HG03095 (cell line): ENCODE data around the gene PBXIP1.

Source experiments
- ATAC-seq: cut with Tn5 transposase; IDR thresholded peaks from one replicate; pipeline ENCODE4 v1.9.1; 2021; ENCODE audit warnings: moderate library complexity; ENCODE audit not compliant: unreplicated experiment

PBXIP1 gene

DNA sequence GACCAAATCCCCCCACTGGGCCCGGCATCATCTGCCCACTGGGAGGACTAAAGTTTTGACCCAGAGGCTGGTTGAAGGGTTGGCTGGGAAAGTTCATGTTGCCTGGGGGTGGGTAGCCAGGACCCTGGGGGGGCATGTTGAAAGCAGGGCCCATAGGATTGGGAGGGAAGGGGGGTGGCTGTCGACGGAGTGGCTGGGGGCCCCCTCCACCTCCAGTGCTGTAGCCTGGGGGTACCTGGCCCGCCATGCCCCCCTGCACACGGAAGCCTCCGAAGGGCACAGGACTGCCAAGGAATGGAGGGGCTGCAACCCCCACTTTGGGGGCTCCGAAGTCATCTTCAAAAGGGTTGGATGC lies 3.5 kb upstream of the PBXIP1 start:
- ATAC-seq, result no peak

DNA sequence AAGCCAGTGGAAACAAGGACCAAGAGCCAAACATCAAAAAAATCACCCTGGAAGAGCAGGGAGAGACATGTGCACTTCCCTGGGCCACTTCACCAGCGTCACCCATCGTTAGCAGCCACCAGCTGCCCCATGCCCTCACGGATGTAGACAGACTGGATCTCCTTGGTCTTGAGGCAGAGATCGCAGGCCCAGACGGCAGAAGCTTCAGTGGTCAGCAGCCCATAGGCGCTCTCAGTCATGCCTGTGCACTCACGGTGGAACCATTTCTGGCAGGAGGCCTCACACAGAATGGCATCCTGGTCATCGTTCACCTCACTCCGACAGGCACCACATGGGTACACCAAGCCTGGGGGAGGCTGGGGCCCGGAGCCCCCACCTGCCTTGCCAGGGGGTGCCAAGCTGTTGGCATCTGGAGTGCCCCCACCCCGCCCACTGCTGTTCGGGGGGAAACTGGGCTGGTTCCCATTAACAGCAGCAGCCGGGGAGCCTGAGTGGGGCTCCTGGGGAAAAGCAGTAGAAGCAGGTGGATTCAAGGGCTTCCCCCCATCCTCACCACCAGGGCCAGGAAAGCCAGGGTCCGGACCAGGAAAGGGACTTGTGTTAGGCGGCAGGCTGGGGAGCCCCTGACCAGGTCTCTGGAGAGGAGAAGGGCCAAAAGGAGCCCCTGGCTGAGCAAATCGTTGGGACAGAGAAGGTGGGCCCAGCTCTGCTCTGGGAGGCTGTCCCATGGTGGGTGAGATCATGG lies 3.0 kb upstream of the PBXIP1 start:
- no peak for ATAC-seq

DNA sequence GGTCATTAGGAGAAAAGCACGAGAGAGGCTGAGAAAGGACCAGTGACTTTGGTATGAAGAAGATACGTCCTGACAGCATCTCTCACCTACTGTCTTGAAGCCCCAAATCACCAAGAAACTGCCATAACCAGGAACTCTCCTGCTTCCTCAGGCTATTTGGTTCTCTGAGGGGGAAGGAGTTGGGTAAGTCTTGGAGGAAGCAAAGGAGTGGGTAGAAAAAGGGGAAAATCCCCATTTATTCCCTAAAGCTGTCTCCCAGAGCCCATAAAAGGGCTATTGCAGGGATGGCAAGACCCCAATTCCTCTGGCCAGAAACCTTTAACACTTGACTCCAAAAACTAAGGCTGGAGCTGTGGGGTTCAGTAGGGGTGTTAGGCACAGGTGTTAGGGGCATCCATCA lies 2.1 kb upstream of the PBXIP1 start:
- no peak for ATAC-seq

DNA sequence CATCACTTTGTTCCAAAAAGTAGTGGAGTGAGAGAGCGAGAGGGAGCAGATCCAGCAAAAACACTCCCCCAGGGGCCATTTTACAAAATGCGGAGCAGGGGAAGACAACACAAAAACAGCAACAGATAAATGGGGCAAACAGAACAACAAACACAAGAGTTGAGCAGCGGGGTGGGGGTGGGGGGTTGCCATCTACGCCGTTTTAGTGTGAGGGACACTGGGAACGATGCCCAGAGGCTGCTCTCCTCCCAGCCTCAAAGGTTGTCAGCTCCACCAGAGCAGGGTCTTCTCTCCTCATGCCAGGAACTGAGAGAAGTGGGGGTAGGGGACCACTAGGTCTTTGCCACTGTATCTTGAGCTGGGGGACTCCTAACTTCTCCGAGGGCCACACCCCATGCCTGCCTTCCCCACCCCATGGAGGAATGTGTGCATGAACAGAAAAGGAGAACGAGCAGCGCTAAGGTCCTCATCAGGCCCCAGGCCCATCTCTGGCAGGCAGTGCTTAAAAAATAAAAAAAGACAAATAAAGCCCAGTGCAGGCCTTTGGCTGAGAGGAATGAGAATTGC lies 1.3 kb upstream of the PBXIP1 start:
- no peak for ATAC-seq

DNA sequence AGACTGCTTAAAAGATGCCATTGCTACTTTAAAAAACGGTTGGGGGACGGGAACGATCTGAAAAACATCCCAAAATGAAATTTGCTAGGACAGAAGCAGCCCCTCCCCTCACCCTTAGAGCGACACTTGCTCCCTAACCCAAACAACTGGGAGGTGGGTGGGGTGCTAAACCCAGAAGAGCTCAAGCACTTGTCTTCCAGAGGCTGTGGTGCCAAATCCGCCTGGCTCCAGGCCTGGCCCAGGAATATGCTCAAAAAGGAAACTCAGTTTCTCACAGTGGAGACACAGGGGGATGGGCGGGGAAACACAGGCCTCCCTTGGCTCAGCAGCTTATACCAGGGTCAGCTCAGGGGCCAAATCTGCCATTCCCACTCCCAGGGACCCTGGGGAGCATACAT lies 644 bp upstream of the PBXIP1 start:
- no peak for ATAC-seq

DNA sequence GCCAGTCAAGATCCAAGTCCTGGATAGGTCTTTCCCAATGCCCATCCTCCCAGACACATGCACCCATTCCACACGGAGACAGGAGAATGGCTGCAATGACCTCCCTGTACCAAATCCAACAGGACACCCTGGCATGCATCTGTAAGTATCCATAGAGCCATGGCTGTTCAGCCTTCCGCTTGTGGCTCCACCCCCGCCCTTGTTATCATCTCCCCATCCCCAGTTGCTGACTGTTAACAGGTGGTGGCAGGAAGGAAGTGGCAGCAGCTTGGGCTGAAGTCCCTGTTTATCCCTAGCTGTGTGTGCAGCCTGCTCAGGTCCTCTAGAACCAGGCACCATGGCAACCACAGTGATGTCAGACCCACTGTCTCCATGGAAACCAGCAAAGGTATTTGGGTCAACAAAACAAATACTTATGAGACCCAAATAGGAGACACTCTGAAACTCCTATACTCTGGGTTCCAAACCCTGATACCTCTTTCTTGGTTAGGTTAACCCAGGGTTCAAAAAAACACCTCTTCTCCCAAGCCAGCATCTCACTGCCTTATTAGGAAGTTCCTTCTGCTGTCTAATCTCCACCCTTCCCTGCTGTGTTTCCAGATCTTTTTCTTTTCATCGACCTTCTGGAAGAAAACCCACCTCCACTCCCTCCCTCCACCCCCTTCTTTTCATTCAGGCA lies 721 bp downstream of the PBXIP1 start:
- peak; percentile 56 for ATAC-seq

DNA sequence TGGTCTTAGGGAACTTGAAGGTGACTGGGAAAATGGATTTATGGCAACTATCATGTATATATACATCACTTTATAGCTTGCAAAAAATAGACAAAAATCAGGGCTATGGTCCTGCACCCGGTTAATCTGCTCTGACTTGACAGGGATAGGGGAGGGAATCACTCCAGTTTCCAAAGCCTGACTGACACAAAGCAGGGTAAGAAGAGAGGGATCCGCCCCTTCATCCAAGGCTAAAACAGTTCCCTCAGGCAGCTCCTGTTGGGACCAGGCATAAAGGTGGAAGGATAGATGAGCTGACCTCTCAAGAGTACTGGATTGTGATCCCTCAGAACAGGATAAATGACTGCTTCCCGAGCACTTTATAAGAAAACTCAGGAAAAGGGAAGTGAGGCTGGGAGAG lies 1.4 kb downstream of the PBXIP1 start:
- no peak for ATAC-seq

DNA sequence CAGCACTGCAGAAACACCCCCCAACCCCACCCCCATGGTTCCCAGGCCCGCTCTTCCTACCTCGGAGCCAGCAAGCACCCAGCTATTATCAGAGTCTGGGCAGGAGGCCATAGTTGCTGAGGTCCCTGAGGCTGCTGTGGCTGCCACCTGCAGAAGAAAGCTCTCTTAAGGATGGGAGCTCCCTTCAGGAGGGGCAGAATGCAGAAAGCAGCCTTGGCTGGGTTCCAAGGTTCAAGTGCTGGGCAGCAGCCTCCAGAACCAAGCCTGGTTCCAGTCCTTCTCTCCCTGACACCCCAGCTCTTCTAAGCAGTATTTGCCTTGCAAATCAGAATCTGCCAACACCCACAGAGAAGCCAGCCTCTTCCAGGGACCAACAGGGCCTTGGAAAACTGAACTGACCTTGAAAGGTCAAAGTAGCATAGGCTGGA lies 2.3 kb downstream of the PBXIP1 start:
- no peak for ATAC-seq

DNA sequence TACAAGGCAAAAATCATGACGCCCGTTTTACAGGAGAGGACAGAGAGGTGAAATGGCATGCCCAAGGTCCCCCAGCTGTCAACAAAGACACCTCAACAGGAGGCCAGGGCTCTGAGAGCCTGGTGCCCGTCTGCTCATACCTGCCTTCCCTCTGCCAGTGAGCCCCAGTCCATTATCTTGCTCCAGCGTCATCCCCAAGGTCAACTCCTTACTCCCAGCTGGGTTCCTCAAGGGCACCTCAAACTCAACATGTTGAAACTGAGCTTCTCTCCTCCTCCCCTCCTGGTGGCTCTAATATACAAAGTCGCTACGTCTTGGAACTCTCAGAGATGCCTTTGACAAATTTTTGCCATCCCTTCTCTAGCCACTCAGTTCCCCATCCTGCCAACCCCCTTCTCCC lies 3.2 kb downstream of the PBXIP1 start:
- ATAC-seq, result no peak

DNA sequence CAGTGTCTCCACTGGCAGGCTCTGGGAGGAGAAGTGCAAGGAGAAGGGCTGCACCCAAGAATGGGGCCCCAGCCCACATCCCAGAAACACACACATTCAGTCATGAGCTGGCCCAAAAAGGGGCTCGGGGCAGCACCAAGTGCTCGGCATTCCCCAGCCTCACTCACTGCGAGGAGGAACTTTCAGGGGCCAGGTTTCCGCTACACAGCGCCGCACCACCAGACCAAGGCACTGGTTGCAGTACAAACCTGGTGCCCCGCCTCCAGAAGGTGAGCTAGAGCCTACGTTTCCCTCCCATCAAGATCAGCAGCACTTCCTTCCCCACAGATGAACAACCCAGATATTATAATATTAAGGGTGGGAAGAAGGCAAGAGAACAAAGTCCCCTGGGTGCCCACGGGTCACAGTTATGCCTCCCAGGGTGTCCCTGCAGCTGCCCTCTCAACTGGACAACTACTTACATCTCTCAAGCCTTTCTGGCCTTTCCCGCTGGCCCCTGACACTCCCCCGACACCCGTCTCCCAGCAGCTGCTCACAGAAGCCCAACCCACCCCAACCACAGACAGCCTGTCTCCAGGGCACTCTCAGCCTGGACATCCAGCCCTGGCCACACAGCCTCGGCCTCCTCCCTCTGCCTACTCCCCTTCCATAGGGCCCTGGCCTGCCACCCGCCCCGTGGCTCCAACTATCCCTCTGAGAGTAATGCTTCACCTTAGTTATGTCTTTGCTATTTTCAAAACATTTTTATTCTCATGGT lies 3.8 kb downstream of the PBXIP1 start:
- no peak for ATAC-seq

DNA sequence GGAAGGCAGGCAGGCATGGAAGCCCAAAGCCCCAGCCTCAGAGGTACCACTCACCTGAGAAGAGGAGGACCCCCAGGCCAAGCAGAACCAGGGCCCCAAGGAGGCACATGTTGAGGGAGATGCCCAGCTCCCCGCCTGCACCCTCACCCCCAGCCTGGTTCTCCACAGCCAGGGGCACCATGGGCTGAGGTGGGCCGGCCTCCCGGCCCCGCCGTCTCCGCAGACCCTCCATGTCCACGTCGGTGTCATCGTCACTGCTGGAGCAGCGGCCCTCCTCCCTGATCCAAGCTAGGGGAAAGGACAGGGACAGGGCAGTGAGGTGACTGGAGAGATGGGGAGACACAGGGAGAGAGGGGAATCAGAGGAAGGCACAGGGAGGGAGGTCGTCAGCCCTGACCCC lies 7.8 kb downstream of the PBXIP1 start:
- ATAC-seq, result no peak

DNA sequence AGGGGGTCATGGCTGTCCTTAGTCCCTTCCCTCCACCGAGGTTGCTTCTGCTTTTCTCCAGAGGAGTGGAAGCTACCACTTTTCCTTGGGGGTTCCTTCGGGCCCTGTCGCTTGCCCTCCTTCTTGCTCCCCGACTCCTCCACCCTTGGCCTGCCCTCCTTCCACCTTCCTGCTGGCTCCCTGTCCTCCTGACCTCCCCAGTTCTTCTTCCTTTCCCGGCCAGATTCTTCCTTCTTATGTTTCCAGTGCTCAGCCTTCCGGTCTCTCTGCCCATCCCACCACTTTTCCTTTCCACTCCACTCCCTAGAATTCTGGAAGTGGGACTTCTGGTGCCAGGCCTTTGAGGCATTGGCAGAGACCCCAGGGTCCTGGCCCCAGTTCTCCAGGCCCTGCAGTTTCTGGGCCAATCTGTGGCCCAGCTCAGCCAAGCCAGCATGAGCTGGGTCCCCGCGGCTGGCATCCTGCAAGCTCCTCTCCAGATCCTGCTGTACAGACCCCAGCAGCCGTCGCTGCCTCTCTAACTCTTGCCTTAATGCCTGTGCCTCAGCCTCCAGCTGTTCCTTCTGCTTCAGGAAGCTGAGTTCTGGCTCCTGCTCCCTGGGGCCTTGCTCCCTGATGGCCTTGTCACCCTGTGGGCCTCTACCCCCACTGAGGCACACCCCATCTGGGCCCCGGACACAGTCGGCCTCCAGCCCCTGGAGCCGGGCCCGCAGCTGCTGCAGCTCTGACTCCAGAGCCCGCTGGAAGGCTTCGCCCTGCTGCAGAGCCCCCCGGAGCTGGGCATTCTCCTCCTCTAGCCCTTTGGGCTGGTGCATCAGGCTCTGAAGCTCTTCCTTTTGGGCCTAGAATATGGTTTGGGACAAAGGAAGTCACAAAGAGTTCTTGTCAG lies 9.7 kb downstream of the PBXIP1 start:
- ATAC-seq, result no peak

DNA sequence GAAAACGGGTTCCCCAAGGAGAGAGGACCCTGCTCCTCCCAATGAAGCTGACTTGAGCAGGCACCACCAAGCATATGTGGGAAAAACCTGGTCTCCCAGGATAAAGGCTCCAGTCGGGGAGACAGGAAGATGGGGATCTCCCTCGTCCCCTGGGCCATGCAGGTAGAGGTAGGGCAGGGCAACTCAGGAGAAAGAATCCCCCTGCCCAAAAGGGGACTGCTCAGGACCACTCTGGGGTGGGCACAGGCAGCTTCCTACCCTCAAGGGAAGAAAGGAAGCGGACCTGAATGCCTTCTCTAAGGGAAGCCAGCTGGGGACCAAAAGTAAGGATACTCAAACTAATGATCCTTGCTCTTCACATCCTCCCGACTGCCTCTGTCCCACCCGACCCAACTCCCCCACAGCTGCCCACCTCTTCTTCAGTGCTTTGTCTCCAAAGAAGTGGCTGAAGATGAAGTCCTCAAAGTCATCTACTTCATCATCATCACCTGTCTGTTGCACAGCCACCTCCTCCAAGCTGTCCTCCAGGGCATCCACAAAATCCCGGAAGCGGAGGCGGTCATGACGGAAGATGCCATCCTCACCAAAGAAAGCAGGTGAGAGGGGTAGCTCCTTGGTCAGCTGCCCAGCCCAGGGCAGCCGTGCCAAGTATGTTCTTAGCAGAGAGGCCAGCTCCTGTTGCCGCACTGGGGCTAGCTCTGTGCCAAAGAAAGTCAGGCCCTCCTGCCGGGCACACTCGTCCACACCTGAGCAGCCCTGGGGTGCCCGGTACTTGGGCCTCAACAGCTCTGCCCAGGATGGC lies 10.5 kb downstream of the PBXIP1 start:
- no peak for ATAC-seq

DNA sequence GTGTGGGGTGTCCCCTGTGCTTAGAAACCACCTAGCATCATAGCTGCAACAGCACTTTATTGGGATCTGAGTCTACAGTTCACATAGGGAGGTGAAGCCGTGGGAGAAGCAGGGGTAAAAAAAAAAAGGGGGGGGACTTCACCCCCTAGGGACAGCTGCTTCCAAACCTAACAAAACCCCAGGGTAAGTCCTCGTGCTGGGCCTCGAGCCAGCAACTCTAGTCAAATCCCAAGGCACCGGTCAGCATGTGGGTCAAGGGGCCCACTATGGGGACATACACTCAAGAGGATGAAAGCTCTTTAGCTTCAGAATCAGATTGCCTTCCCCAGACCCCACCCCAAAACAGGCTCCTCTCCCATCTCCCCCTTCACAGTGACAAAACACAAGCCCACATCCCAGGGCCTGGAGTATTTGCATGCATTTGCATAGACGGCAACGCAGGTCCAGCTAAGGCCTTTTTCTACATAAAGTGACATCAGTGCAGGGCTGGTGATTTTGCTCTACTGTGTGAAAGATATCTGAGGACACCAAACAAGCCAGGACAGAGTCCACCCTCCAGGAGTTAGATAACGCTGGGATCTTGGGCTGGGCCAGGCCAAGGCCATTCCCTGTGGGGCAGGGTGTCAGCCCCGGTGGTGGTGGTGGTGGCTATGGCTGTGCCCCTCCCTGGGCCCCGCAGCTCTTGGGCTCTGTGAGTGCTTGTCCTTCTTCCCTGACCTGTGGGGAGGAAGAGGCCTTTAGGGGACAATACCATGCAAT lies 11.3 kb downstream of the PBXIP1 start:
- no peak for ATAC-seq

DNA sequence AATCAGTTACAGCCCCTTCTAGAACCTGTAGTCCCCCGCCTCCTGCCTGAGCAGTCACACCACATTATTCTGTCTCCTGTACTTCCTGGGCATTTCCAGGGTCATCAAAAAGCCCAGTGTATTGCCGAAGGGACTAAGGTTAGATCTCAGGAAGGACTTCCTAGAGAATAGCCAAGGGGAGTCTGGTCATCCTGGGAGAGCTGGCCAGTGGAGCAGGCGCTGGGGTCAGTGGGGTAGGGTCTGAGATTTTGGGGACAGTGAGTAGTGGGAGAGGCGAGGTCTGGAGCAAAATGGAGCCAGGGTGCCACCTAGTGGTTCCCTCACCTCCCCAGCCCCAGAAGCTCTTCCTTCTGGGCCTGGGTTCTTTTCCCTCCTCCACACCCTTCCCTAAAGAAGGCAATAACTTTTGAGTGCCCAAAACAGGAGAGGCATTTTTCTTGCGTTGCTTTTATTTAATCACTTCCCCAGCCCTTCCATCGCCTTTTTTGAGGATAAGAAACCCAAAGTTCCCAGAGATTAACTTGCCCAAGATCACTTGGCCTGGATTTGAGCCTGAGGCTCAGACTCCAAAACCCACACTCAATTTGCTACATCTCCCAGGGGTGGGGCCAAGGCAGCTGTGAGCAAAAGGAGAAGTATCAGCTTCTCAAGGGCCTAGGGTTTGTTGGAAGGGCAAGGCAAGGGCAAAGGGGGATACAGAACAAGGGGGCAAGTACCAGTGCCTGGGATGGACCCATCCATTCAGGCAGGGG lies 12.1 kb downstream of the PBXIP1 start:
- no peak for ATAC-seq

DNA sequence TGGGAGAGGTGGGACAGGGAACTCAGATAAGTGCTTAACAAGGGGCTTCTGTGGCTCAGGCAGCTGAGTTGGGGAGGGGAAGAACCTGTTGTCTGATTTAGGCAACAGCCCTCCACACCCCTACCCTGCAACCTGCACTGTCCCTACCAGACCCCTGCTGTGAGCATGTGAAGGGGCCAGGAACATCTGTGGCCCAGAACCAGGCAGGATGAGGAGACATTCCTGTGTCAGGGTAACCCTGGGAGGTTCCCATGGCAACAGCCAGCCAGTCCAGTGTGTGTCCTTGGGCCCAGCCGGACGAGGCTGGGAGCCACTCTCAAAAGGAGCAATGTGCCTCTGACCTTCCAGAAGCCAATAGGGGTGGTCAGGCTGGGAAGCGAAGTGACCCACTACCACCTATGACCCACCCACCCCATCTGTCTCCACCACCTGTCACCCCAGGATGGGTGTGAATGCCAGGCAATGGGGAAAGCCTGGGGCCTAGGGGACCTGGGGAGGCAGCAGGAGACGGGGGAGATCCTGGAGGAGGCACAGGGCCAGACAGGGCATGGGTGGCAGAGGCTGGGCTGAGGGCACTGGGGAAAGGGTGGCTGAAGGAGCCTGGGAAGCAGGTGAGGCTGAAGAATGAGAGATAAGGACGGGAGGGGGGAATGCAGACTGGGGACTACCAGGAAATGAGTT lies 14.4 kb downstream of the PBXIP1 start:
- ATAC-seq, result no peak

DNA sequence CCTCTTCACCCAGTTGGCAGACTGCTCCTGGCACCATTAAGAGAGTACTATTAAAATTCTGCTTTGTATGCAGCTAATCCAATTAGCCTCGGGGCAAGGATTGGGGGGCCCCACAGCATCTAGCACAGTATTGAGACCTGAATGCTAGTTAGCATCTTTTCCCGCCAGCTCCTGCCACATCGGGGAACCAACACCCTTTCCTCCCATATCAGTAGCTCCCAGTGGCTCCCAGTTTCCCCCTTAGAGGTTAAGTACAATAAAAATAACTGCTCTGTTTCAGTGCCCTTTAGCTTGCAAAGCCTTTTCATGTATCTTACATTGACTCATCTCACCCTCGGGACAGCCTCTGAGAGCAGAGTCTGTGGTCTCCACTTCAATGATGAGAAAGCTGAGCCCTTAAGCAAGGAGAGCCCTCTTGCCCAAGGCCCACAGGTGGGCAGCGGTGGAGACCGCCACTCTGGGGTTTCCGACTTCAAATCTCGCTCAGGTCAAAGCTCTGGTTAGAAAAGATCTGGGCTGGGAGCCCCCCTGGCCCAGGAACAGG lies 15.2 kb downstream of the PBXIP1 start:
- no peak for ATAC-seq

DNA sequence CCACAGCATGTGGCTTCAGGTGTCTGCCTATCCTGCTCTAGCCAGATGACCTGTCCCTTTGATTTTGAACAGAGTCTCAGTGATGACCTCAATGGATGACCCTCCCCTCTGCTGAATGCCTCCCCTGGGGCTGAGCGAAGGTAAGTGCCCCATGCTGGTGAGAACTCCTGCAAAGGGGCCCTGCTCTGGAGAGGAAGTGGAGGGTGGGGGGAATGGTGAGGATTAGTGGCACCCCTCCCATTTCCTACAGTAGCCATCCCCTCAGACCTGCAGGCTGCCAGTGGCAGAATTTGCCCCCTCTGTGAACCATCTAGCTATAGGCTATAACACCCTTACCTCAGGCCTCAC lies 15.7 kb downstream of the PBXIP1 start:
- no peak for ATAC-seq
